Liver (tissue), 9 donors: Measurements from ENCODE around the gene NAGLU. TPM values are rescaled to one million over a fixed set of nuclear protein-coding genes. Genes with fewer than 3 reads are reported as not detected.
"Not testable (repeated sequence)": the region's sequence is repeated elsewhere in the genome, so short reads cannot be mapped to it uniquely, and the experiment has no call there.

Source experiments
- DNase-seq: peaks from one replicate; pipeline ENCODE4 v3.0.0-alpha.2; 2017; ENCODE audit warnings: low spot score
- H3K27ac ChIP-seq, 2 donors: one replicate each; pipeline ENCODE4 v1.7.0; 2013; ENCODE audit warnings: inconsistent platforms in 2 of 2, low read length in 2 of 2, control low read depth in 1 of 2, low read depth in 1 of 2, mild to moderate bottlenecking in 1 of 2
- H3K27me3 ChIP-seq, 4 donors: one replicate each; pipeline versions ENCODE4 v1.6.1 to v1.7.0; 2013; ENCODE audit warnings: low read length in 3 of 4, inconsistent platforms in 1 of 4, mild to moderate bottlenecking in 1 of 4, moderate library complexity in 1 of 4; ENCODE audit not compliant: control insufficient read depth in 4 of 4, insufficient read depth in 4 of 4
- H3K36me3 ChIP-seq, 4 donors: one replicate each; pipeline versions ENCODE4 v1.6.1 to v1.7.0; 2013; ENCODE audit warnings: low read length in 3 of 4, mild to moderate bottlenecking in 3 of 4, low read depth in 1 of 4, moderate library complexity in 1 of 4; ENCODE audit not compliant: control insufficient read depth in 4 of 4, insufficient read depth in 3 of 4
- H3K4me1 ChIP-seq, 4 donors: one replicate each; pipeline versions ENCODE4 v1.6.1 to v1.7.0; 2013; ENCODE audit warnings: low read length in 3 of 4, mild to moderate bottlenecking in 3 of 4, moderate library complexity in 1 of 4; ENCODE audit not compliant: control insufficient read depth in 4 of 4, insufficient read depth in 4 of 4
- H3K4me3 ChIP-seq, 3 donors: one replicate each; pipeline versions ENCODE4 v1.6.1 to v1.7.0; 2013; ENCODE audit warnings: low read length in 3 of 3, control low read depth in 1 of 3, low read depth in 1 of 3, mild to moderate bottlenecking in 1 of 3
- H3K9ac ChIP-seq, 2 donors: one replicate each; pipeline ENCODE4 v1.7.0; 2013; ENCODE audit warnings: low read length in 2 of 2, mild to moderate bottlenecking in 2 of 2, moderate library complexity in 2 of 2, control low read depth in 1 of 2, low read depth in 1 of 2
- H3K9me3 ChIP-seq, 4 donors: one replicate each; pipeline versions ENCODE4 v1.6.1 to v1.7.0; 2013; ENCODE audit warnings: low read length in 3 of 4; ENCODE audit not compliant: control insufficient read depth in 4 of 4
- ATF3 ChIP-seq: IDR thresholded peaks from 2 replicates; pipeline ENCODE4 v1.6.1; 2016; ENCODE audit warnings: antibody characterized with exemption
- EGR1 ChIP-seq, 2 donors: IDR thresholded peaks; 2 replicates each; pipeline ENCODE4 v1.6.1; 2016 to 2018; ENCODE audit warnings: antibody characterized with exemption in 2 of 2, low read depth in 2 of 2
- FOXA2 ChIP-seq: IDR thresholded peaks from 2 replicates; pipeline ENCODE4 v1.6.1; 2016; ENCODE audit warnings: antibody characterized with exemption
- GABPA ChIP-seq, 2 donors: IDR thresholded peaks in 1 of 2; conservative IDR thresholded peaks in 1 of 2; 2 replicates each; pipeline ENCODE4 v1.6.1; 2016; ENCODE audit warnings: antibody characterized with exemption in 2 of 2, mild to moderate bottlenecking in 1 of 2, moderate library complexity in 1 of 2
- HNF4A ChIP-seq, 2 donors: conservative IDR thresholded peaks; 2 replicates each; pipeline ENCODE4 v1.6.1; 2016; ENCODE audit warnings: antibody characterized with exemption in 2 of 2, mild to moderate bottlenecking in 2 of 2
- JUND ChIP-seq, 2 donors: IDR thresholded peaks; 2 replicates each; pipeline ENCODE4 v1.6.1; 2016; ENCODE audit warnings: antibody characterized with exemption in 2 of 2
- MAX ChIP-seq: IDR thresholded peaks from 2 replicates; pipeline ENCODE4 v1.6.1; 2016; ENCODE audit warnings: antibody characterized with exemption
- NR2F2 ChIP-seq: IDR thresholded peaks from 2 replicates; pipeline ENCODE4 v1.6.1; 2016; ENCODE audit warnings: antibody characterized with exemption
- RAD21 ChIP-seq, 2 donors: IDR thresholded peaks; 2 replicates each; pipeline ENCODE4 v1.6.1; 2016; ENCODE audit warnings: antibody characterized with exemption in 2 of 2, mild to moderate bottlenecking in 2 of 2
- RXRA ChIP-seq, 2 donors: IDR thresholded peaks; 2 replicates each; pipeline ENCODE4 v1.6.1; 2017 to 2018; ENCODE audit warnings: antibody characterized with exemption in 2 of 2, mild to moderate bottlenecking in 1 of 2
- SP1 ChIP-seq: IDR thresholded peaks from 2 replicates; pipeline ENCODE4 v1.6.1; 2018; ENCODE audit warnings: antibody characterized with exemption, mild to moderate bottlenecking
- YY1 ChIP-seq: IDR thresholded peaks from 2 replicates; pipeline ENCODE4 v1.6.1; 2016; ENCODE audit warnings: antibody characterized with exemption, mild to moderate bottlenecking
- ZBTB33 ChIP-seq: IDR thresholded peaks from 2 replicates; pipeline ENCODE4 v1.6.1; 2016; ENCODE audit warnings: antibody characterized with exemption
- WGBS: extraction: QIAGEN DNeasy Blood & Tissue Kit; methylation state at CpG from one replicate; pipeline ENCODE4 v1.1.7; 2013; 5-methylcytosine and 5-hydroxymethylcytosine counted together
- polyA plus RNA-seq, 2 donors: library from polyadenylated mRNA; stranded (reverse) in 1 of 2; unstranded in 1 of 2; fragments of 200-250 nt in 1 of 2; fragments of >200 nt in 1 of 2; fragmentation: Nextera tagmentation in 1 of 2; extraction: Ambion mirVana in 1 of 2; gene quantifications; one replicate each; pipeline versions ENCODE4 v1.2.1 to v1.2.3, GENCODE V29; 2013 to 2015
- total RNA-seq, 2 donors: library from RNA; depleted of rRNA; stranded (reverse); fragments of >200 nt; gene quantifications; one replicate each; pipeline ENCODE4 v1.2.3, GENCODE V29; 2014
- donor health status: healthy.
- donor health status: healthy.
- donor health status: healthy.
- donor health status: healthy.
- donor health status: healthy.

NAGLU gene
- total and polyA plus RNA-seq, 4 donors: 15.5 to 41.2 (median 28.9) TPM

- TF ChIP-seq GABPA (IDR thresholded peaks at IDR 0.05 in 1 of 2, conservative IDR thresholded peaks at IDR 0.05 in 1 of 2) (peak in 1 of 2 donors; percentile 48), JUND (IDR thresholded peaks at IDR 0.05) (peak; percentile 42 to 43), HNF4A (conservative IDR thresholded peaks at IDR 0.05) (peak; percentile 83), NR2F2 (peak; percentile 50)
These were observed 8.8 kb downstream of the NAGLU start (continued) for GRCh38 chr17:42544874-42545283.

GRCh38 chr17:42545755-42546505 lies 9.9 kb downstream of the NAGLU start:
- 92% methylated on average over 9 of the region's 9 CpGs for WGBS

GRCh38 chr17:42547001-42547461 lies 11.0 kb downstream of the NAGLU start:
- H3K27me3 ChIP-seq: no peaks in the 10 kb centered on the region
- TF ChIP-seq ZBTB33: no peak
- TF ChIP-seq MAX: no peak
- no peak for TF ChIP-seq RAD21 (IDR thresholded peaks at IDR 0.05)
- no peak for TF ChIP-seq YY1
- TF ChIP-seq RXRA (IDR thresholded peaks at IDR 0.05): no peak
- no peak for TF ChIP-seq FOXA2
- no peak for TF ChIP-seq JUND (IDR thresholded peaks at IDR 0.05)
- no peak for TF ChIP-seq GABPA (IDR thresholded peaks at IDR 0.05 in 1 of 2, conservative IDR thresholded peaks at IDR 0.05 in 1 of 2)
- no peak for TF ChIP-seq ATF3
- no peak for TF ChIP-seq HNF4A (conservative IDR thresholded peaks at IDR 0.05)
- H3K4me1 ChIP-seq: peaks cover 7 to 36% (median 23%) of the 10 kb centered on the region in 4 donors
- H3K9me3 ChIP-seq: no peaks in the 10 kb centered on the region
- WGBS: 91% methylated on average over 23 of the region's 23 CpGs
- no peak overlapping the region for H3K4me3 ChIP-seq
- H3K36me3 ChIP-seq: peaks cover 0 to 11% (median 5%) of the 10 kb centered on the region in 4 donors
- H3K27ac ChIP-seq: no peak overlapping the region
- DNase-seq: no peak
- no peak overlapping the region for H3K9ac ChIP-seq

More at GRCh38 chr17:42545755-42546505, 9.9 kb downstream of the NAGLU start:
- peaks cover 0 to 13% (median 6%) of the 10 kb centered on the region in 4 donors for H3K36me3 ChIP-seq
- DNase-seq, H3K9ac ChIP-seq, H3K9me3 ChIP-seq, H3K27me3 ChIP-seq, H3K4me3 ChIP-seq: not testable (repeated sequence)
- H3K4me1 ChIP-seq: peaks cover 7 to 36% (median 26%) of the 10 kb centered on the region in 4 donors
- H3K27ac ChIP-seq: peak overlapping the region; percentile 80 to 85

- no peak for DNase-seq
- TF ChIP-seq EGR1 (IDR thresholded peaks at IDR 0.05; ENCODE audit: low read depth in 2 of 2) (peak in 1 of 2 donors; percentile 3), RXRA (IDR thresholded peaks at IDR 0.05) (peak; percentile 47 to 67), NR2F2 (no peak), HNF4A (conservative IDR thresholded peaks at IDR 0.05) (peak in 1 of 2 donors; percentile 26), SP1 (peak; percentile 16)
- peak overlapping the region in 1 of 3 donors; percentile 56 for H3K4me3 ChIP-seq
These were observed 11.6 kb downstream of the NAGLU start for GRCh38 chr17:42547698-42548069.

More at GRCh38 chr17:42547698-42548069, 11.6 kb downstream of the NAGLU start:
- no peaks in the 10 kb centered on the region for H3K9me3 ChIP-seq
- H3K27me3 ChIP-seq: no peaks in the 10 kb centered on the region
- peak overlapping the region in 1 of 2 donors; percentile 59 for H3K27ac ChIP-seq
- 32% methylated on average over 14 of the region's 14 CpGs for WGBS
- peak overlapping the region in 1 of 2 donors; percentile 47 for H3K9ac ChIP-seq
- H3K4me1 ChIP-seq: peaks cover 7 to 36% (median 23%) of the 10 kb centered on the region in 4 donors
- H3K36me3 ChIP-seq: peaks cover 0 to 9% (median 4%) of the 10 kb centered on the region in 4 donors
